ENCODE data around the gene CATSPERD. TPM values are rescaled to one million over a fixed set of nuclear protein-coding genes. Genes with fewer than 3 reads are reported as not detected.

Gene CATSPERD
- total RNA-seq, 2 donors from 2014 or later, result not detected

DNA sequence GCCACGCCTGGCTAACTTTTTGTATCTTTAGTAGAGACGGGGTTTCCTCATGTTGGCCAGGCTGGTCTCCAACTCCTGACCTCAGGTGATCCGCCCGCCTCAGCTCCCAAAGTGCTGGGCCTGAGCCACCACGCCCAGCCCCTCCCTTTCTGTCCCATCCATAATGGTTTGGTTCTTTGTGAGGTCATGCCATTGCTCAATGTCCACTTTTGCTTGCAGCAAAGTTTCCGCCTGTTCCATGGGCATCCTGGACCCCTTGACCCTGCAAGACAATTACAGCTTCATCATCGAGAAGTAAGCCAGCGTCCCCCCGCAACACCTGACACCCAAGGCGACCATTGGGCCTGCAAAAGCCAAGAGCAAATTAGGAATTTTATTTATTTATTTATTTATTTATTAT, 47.5 kb downstream of the CATSPERD start:
- Histone ChIP-seq H3K27ac (no peak overlapping the region), H3K36me3 (no peaks in the 10 kb centered on the region), H3K27me3 (no peaks in the 10 kb centered on the region), H3K9me3 (no peaks in the 10 kb centered on the region), H3K4me3 (no peak overlapping the region), H3K4me1 (no peaks in the 10 kb centered on the region), H3K9ac (ENCODE audit: low read depth in 2 of 2, low read length in 2 of 2) (no peak overlapping the region)
- TF ChIP-seq CTCF (IDR thresholded peaks at IDR 0.05), result no peak
- no peak for DNase-seq
- intact Hi-C loops (cut with DNase I), result no loop called here

- Histone ChIP-seq H3K27ac (no peak overlapping the region), H3K27me3 (no peaks in the 10 kb centered on the region), H3K9ac (ENCODE audit: low read depth in 2 of 2, low read length in 2 of 2) (no peak overlapping the region), H3K9me3 (no peaks in the 10 kb centered on the region), H3K4me1 (no peaks in the 10 kb centered on the region), H3K36me3 (no peaks in the 10 kb centered on the region), H3K4me3 (no peak overlapping the region)
- TF ChIP-seq CTCF (IDR thresholded peaks at IDR 0.05), result no peak
- intact Hi-C loops (cut with DNase I), result no loop called here
- no peak for DNase-seq
Observed at GRCh38 chr19:5772416-5772815, 52.0 kb downstream of the CATSPERD start.

DNA sequence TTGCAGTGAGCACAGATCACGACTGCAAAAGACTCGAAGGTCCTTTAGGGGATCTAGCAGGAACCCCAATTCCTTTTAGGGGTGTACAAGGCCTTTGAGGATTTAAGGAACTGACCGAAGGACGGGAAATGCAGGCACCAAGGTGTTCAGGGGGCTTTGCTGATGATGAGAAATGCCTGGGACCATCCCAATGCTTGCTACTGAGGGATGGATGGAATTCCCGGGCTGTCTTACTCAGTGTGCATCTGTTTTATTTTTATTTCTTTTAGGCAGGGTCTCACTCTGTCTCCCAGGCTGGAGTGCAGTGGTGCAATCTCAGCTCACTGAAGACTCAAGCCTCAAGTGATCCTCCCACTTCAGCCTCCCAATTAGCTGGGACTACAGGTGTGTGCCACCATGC, 52.8 kb downstream of the CATSPERD start:
- Histone ChIP-seq H3K9me3 (no peaks in the 10 kb centered on the region), H3K36me3 (no peaks in the 10 kb centered on the region), H3K4me1 (no peaks in the 10 kb centered on the region), H3K4me3 (no peak overlapping the region), H3K9ac (ENCODE audit: low read depth in 2 of 2, low read length in 2 of 2) (no peak overlapping the region), H3K27ac (no peak overlapping the region), H3K27me3 (no peaks in the 10 kb centered on the region)
- DNase-seq, result no peak
- intact Hi-C loops (cut with DNase I), result no loop called here
- TF ChIP-seq CTCF (IDR thresholded peaks at IDR 0.05), result no peak

DNA sequence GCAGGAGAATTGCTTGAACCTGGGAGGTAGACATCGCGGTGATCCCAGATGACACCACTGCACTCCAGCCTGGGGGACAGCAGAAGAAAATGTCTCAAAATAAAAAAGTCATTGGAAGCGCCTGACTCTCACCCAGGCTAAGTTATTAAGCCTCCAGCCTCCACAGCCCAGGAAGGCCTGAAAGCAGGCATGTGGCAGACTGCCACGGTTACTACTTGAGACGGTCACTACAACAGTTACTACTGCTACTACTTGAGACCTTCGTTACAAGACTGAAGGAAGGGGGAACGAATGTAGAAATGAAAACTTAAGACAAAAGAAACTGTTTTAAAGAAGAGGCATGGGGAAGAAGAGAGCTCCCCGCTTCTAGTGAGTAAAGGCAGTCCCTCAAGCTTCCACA, 54.5 kb downstream of the CATSPERD start:
- Histone ChIP-seq H3K4me1 (no peaks in the 10 kb centered on the region), H3K27ac (no peak overlapping the region), H3K9me3 (no peaks in the 10 kb centered on the region), H3K36me3 (no peaks in the 10 kb centered on the region), H3K27me3 (no peaks in the 10 kb centered on the region), H3K9ac (ENCODE audit: low read depth in 2 of 2, low read length in 2 of 2) (no peak overlapping the region), H3K4me3 (no peak overlapping the region)
- no peak for DNase-seq
- intact Hi-C loops (cut with DNase I), result no loop called here
- TF ChIP-seq CTCF (IDR thresholded peaks at IDR 0.05), result no peak

DNA sequence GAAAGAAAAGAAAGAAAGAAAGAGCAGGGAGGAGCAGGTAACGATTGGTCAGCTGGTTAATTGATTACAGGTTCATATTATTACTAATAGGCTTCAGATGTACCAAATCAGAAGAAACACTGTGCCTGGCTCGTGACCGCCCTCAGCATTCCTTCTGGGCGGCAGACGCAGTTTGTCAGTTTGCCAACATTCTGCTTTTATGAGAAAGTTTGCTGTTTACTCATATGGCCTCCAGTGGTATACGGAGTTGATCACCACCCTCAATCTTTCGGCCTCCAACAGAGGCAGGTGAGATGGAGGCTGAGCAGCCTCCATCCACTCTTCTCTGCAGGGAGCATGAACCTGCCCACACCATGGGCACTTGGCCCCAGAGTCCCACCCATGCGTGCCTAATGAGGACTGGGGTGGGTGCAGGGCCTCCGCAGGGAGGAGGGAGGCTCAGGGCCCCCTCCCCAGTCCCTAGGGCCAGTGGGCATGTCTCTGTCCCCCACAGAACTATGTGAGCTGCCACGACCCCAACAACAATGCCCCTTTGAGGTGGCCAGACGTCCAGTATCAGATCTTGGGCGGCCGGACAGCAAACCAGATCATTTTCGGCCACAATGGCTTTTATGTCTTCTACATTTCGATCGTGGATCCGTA, 55.4 kb downstream of the CATSPERD start:
- Histone ChIP-seq H3K4me3 (no peak overlapping the region), H3K27me3 (no peaks in the 10 kb centered on the region), H3K36me3 (no peaks in the 10 kb centered on the region), H3K9ac (ENCODE audit: low read depth in 2 of 2, low read length in 2 of 2) (no peak overlapping the region), H3K27ac (no peak overlapping the region), H3K4me1 (no peaks in the 10 kb centered on the region), H3K9me3 (no peaks in the 10 kb centered on the region)
- TF ChIP-seq CTCF (IDR thresholded peaks at IDR 0.05), result no peak
- intact Hi-C loops (cut with DNase I), result no loop called here
- DNase-seq, result no peak

Data from colonic mucosa (tissue), 4 donors.